GM19193 (cell line): ENCODE data around the gene KLHL17.
A peak's percentile ranks its signal among the peaks of the same experiment; 100 is the strongest.

Experiments used
- POLR2A ChIP-seq: IDR thresholded peaks from 4 replicates; pipeline ENCODE4 v1.6.1; 2011; ENCODE audit not compliant: insufficient read depth, insufficient read length; ENCODE audit errors: extremely low read depth

The KLHL17 gene

DNA sequence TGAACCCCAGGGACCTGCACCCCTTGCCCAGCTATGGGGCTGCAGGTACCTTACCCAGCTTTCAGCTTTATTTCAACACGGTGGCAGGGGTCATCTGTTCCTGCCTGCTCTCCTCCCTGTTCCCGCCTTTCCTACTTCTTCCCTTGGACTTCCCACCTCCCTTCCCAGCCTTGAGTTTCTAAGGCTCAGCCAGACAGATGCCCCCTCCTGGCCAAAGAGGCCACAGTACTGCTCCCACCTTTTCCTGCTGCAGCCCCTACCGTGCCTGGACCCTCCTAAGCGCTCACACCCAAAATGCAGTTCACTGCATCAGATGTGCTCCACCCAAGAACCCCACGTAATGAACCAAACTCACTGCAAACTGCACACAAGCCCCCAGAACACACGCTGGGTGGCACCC, 9.0 kb upstream of the KLHL17 start:
- TF ChIP-seq POLR2A: no peak

DNA sequence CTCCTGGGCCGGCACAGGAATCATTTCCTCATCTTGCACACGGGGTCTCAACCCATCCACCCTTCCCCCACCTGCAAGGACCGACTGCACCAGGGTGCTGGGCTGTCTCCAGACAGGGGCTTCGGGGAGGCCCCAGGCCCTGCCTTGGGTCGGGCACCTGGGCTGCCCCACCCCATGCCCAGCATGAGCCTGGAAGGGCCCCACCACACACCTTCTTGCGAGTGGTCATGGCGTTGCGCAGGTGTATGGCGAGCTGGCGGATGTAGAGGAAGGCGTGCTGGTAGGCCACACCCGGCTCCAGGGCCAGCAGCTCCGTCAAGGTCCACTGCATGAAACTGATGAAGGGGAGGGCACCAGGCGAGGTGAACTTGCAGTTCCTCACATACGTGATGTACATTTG, 8.2 kb upstream of the KLHL17 start:
- no peak for TF ChIP-seq POLR2A

DNA sequence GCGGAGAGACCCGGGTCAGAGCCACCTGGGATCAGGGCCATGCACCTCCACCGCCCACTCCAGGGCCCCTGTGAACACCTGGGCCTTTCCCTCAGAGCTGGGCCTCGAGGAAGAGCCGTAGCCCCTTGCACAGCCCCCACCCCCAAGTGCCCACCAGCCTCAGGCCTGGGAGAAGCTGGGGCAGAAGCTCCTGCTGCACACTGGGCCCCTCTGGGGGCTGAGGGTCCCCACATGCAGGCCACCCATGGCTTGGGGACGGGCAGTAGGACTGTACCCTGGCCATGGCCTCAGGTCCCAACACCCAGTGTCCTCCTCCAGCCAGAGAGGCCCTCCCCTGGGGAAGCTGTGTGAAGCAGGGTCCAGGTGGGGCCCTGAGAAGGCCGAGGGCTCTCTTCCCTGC, 7.8 kb upstream of the KLHL17 start:
- no peak for TF ChIP-seq POLR2A

DNA sequence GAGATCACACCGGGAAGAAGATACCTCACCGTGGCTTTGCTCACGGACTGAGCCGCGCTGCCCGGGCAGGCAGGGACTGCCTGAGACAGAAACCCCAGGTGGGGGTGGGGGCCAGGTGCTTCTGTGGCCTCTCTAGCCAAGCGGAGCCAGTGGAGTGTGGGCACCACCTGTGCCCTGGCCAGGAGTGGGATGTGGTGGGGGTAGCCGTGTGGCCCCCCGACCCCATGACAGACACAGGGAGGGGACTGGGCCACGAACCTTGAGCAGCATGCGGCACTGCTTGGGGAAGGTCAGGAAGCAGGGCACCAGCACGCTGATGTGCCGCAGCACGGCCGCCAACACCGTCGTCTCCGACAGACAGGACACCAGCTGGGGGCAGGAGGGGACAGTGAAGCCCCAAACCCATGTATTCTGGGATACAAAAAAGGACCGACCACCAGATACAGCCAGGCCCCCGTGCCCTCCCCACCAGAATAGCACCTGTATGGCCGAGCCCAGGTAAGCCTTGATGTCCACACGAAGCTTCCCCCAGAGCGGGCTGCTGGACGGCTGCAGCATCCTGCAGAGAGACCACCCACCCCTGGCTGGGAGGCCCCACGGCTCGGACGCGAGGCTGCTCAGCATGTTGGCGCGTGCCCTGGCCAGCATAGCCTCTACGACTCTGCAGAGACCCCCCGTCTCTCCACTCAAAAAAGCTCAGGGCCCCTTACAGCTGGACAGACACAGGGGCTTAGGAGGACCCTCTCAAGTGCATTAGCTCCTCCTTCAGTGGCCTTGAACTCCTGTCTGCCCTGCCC, 6.7 kb upstream of the KLHL17 start:
- no peak for TF ChIP-seq POLR2A

DNA sequence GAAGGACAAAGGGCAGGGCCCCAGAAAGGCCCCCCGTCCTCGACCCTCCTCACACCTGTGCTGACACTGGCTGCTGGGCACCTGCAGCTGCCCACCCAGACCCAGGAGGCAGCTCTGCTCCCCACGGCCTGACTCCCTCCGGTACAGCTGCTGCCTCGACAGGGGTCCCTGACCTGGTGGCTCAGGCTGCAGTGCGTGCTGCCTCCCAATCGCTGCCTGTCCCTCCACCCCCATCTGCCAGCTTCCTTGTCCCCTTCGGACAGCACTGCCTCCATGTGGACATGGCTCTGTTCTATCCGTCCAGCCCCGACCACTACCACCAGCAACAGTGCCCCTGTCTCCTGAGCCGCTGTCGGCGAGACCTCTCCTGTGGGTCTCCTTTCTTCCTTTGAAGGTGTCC, 5.5 kb upstream of the KLHL17 start:
- no peak for TF ChIP-seq POLR2A

DNA sequence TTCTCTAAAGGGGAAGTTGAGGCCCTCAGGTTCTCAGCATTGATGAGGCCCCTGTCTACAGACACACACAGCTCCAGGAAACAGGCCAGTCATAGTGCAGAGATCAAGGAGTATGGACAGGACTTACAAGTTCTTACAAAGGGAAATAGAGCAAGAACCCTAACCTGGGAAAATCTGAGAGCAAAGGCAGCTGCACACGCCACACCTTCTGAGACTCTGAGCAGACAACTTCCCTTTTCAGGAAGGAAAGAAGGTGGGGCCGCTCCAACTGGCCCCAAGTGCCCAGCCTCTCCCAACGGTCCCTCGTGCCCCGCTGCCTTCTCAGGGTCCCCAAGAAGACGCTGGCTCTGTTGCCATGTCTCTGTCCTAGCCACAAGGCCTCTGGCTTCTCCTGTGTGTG, 4.9 kb upstream of the KLHL17 start:
- no peak for TF ChIP-seq POLR2A

DNA sequence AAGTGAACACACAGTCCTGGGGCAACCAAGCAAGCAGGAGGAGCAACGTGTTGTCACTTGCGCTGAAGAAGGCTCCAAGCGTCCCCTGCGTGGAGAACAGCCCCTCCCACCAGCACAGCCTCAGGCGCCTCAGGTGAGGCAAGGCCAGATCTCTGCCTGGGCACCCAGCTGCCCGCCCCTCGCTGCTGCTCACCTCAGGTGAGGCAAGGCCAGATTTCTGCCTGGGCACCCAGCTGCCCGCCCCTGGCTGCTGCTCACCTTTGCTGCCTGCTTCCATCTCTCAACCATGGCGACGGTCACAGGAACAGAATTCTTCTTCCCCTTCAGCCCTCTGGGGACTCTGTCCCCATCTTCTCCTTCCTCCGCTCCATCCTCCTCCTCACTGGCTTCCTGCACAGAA, 3.7 kb upstream of the KLHL17 start:
- no peak for TF ChIP-seq POLR2A

DNA sequence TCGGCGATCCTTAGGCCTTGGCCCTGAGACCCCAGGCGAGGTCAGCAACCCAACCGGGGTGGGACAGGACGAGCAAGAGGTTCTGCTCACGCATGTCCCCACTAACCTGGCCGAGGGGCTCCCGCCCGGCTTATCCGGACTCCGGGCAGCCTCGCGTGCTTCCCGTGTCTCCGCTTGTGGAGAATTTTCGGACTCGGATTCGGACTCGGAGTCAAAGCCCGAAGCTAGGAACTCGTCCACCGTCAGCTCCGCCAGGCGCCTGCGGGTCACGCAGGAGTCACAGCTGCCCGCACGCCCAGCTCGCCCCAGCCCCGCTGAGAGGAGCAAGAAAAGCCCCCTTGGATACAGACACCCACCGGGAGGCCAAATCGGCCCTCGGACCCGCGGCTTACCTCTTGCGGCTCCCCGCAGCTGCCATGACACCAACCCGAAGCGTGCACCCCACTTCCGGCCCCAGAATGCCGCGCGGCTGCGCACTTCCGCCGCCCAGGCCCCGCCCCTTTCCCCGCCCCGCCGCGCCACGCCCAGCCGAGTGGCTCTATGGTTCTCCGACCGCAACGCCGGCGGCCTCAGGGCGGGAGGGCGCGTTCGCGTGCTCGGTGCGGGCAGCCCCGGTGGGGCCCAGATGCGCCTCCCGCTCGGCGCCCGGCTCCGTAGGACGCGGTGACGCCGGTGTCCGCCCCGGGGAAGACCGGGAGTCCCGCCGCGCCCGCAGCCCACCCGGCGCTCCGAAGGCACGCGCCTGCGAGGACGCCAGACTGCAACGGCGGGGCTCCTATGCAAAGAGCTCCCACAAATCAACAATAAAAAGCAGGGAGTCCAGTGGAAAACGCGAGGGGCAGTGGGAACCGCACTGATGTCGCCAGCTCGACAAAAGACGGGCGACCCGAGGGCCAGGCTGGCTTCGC, 1.3 kb upstream of the KLHL17 start, which contains the start of gene NOC2L:
TSS of gene NOC2L (minus strand) at position 434 of the 908 bp plus-strand sequence. CDS start at position 418, 16 bp downstream.
- peak; percentile 76 for TF ChIP-seq POLR2A

DNA sequence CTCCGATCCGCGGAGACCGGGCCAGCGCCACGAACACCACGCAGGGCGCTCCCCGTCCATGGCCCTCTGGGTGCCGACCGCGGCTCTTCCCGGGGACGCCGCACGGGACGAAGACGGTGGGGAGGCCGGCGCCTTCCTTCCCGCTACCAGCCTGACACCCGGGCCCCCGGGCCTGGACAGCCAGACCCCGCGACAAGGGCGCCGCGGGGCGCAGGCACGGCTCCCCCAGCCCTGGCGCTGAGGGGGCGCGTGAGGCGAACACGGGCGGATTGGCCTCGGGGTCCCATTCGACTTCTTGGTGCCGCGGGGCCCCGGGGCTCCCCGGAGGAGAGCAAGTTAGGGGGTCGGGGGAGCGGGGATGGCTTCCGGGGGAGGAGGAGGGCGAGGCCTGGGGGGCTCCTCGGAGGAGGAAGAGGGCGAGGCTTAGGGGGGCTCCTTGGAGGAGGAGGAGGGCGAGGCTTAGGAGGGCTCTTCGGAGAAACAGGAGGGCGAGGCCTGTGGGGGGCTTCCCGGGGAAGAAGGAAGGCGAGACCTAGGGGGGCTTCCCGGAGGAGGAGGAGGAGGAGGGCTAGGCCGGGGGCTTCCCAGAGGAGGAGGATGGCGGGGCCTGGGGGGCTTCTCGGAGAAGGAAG, 537 bp upstream of the KLHL17 start:
- no peak for TF ChIP-seq POLR2A

DNA sequence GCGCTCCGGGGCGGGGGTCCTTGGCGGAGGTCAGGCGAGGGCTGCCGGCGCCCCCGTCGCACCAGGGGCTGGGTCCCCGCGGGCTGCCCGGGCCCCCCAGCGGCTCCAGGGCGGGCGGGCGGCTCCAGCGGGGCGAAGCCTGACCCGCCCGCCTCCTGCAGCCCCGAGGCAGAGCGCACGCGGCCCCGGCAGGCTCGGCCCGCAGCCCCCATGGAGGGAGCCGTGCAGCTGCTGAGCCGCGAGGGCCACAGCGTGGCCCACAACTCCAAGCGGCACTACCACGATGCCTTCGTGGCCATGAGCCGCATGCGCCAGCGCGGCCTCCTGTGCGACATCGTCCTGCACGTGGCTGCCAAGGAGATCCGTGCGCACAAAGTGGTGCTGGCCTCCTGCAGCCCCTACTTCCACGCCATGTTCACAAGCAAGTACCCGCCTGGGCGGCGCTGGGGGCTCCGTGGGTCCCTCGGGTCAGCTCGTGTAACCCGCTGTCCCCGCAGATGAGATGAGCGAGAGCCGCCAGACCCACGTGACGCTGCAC, 817 bp downstream of the KLHL17 start:
- no peak for TF ChIP-seq POLR2A

DNA sequence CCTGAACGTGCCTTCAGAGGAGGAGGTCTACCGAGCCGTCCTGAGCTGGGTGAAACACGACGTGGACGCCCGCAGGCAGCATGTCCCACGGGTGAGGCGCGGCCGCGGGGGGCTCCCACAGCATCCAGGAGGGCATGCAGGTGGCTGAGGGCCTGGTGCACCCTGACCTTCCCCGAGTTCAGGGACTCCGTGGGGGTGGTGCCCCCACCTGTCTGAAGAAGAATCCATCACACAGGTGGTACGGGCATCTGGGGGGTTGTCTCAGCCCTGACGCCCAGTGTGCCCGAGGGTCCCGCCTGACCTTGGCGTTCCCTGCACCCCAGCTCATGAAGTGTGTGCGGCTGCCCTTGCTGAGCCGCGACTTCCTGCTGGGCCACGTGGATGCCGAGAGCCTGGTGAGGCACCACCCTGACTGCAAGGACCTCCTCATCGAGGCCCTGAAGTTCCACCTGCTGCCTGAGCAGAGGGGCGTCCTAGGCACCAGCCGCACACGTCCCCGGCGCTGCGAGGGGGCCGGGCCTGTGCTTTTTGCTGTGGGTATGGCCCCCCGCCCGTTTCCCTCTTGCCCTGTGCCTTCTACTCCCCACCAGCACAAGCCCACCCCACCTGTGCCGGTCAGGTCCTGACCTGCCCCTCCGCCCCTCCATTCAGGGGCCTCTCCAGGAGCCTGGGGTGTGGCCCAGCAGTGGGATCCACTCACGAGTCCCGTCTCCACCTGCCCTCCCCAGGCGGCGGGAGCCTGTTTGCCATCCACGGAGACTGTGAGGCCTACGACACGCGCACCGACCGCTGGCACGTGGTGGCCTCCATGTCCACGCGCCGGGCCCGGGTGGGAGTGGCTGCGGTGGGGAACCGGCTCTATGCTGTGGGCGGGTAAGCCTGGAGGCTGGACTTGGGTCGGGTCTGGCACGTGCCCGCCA, 2.3 kb downstream of the KLHL17 start:
- no peak for TF ChIP-seq POLR2A

DNA sequence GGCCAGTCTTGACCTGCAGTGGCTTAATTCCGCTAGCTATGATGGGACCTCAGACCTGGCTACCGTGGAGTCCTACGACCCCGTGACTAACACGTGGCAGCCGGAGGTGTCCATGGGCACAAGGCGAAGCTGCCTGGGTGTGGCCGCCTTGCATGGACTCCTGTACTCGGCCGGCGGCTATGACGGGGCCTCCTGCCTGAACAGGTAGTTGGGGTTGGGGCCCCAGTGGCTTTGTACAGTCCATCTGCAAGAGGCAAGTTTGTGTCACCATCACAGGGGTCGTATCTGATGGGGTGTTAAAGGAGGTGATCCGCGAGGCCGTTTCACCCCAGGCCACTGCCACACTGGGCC, 2.9 kb downstream of the KLHL17 start:
- no peak for TF ChIP-seq POLR2A

DNA sequence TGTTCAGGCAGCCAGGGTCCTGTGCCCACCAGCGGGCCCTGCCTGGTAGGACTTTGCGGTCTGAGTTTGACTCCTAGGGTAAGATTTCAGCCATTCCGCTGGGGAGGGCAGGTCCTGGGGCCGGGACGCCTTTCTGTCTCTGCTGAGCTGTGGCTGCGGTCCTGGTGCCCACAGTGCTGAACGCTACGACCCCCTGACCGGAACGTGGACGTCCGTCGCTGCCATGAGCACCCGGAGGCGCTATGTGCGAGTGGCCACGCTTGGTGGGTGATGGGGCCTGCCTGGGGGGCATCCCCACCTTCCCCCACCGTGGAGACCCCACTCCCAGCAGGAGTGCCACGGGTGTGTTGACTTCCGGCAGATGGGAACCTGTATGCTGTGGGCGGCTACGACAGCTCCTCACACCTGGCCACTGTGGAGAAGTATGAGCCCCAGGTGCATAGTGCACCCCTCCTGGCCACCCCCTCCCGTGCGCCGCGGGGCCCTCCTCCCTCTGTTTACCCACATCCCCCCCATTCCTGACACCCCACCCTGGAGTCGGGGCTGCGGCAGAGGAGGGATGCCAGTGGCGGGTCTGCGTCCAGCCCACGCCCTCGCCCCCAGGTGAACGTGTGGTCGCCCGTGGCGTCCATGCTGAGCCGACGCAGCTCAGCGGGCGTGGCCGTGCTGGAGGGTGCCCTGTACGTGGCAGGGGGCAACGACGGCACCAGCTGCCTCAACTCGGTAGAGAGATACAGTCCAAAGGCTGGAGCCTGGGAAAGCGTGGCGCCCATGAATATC, 3.6 kb downstream of the KLHL17 start:
- no peak for TF ChIP-seq POLR2A
